Effector memory CD4-positive, alpha-beta T cell (primary cell): ENCODE measurements around the gene TMEM205.
"Not testable (repeated sequence)": the region's sequence is repeated elsewhere in the genome, so short reads cannot be mapped to it uniquely, and the experiment has no call there.

Source experiments
- DNase-seq, 3 donors: peaks; one replicate each; pipeline ENCODE4 v3.0.0-alpha.2; 2020
- H3K27ac ChIP-seq: 2 replicates; pipeline ENCODE4 v1.7.0; 2013; ENCODE audit warnings: mild to moderate bottlenecking, low read length, moderate library complexity; ENCODE audit not compliant: insufficient read depth, poor library complexity, severe bottlenecking
- H3K27me3 ChIP-seq: replicated peaks from 2 replicates; pipeline ENCODE4 v1.7.0; 2013; ENCODE audit warnings: mild to moderate bottlenecking, low read length; ENCODE audit not compliant: insufficient read depth, control insufficient read depth, poor library complexity, severe bottlenecking
- H3K36me3 ChIP-seq: 2 replicates; pipeline ENCODE4 v1.7.0; 2013; ENCODE audit warnings: mild to moderate bottlenecking, low read length, moderate library complexity; ENCODE audit not compliant: control insufficient read depth, insufficient read depth
- H3K4me1 ChIP-seq: 2 replicates; pipeline ENCODE4 v1.7.0; 2013; ENCODE audit warnings: low read length, mild to moderate bottlenecking; ENCODE audit not compliant: control insufficient read depth, insufficient read depth, poor library complexity, severe bottlenecking
- H3K4me3 ChIP-seq: 2 replicates; pipeline ENCODE4 v1.7.0; 2013; ENCODE audit warnings: low read length, low read depth, mild to moderate bottlenecking; ENCODE audit not compliant: insufficient read depth, poor library complexity, severe bottlenecking
- H3K9me3 ChIP-seq: 2 replicates; pipeline ENCODE4 v1.7.0; 2013; ENCODE audit warnings: mild to moderate bottlenecking, low read length, moderate library complexity; ENCODE audit not compliant: control insufficient read depth

Gene TMEM205

GRCh38 chr19:11379857-11380350, 33.8 kb upstream of the TMEM205 start:
- H3K36me3 ChIP-seq = peaks cover 6% of the 10 kb centered on the region
- no peak for DNase-seq
- H3K9me3 ChIP-seq = no peaks in the 10 kb centered on the region
- H3K27ac ChIP-seq = peak overlapping the region; percentile 83
- peaks cover 37% of the 10 kb centered on the region for H3K4me1 ChIP-seq
- H3K27me3 ChIP-seq = peaks cover 13% of the 10 kb centered on the region
- peak overlapping the region; percentile 57 for H3K4me3 ChIP-seq

- H3K9me3 ChIP-seq, H3K4me3 ChIP-seq, H3K27ac ChIP-seq, DNase-seq, H3K36me3 ChIP-seq: not testable (repeated sequence)
- Histone ChIP-seq H3K4me1 (peaks cover 38% of the 10 kb centered on the region), H3K27me3 (peaks cover 13% of the 10 kb centered on the region)
Observed at GRCh38 chr19:11379269-11379845, 33.3 kb upstream of the TMEM205 start.

GRCh38 chr19:11378319-11379189, 32.5 kb upstream of the TMEM205 start:
- H3K27ac ChIP-seq = no peak overlapping the region
- peaks cover 39% of the 10 kb centered on the region for H3K4me1 ChIP-seq
- no peak for DNase-seq
- no peaks in the 10 kb centered on the region for H3K9me3 ChIP-seq
- peaks cover 9% of the 10 kb centered on the region for H3K27me3 ChIP-seq
- peaks cover 6% of the 10 kb centered on the region for H3K36me3 ChIP-seq
- no peak overlapping the region for H3K4me3 ChIP-seq

GRCh38 chr19:11377756-11378155, 31.7 kb upstream of the TMEM205 start:
- peaks cover 1% of the 10 kb centered on the region for H3K27me3 ChIP-seq
- H3K4me1 ChIP-seq = peaks cover 32% of the 10 kb centered on the region
- peaks cover 6% of the 10 kb centered on the region for H3K36me3 ChIP-seq
- H3K27ac ChIP-seq = no peak overlapping the region
- no peak for DNase-seq
- H3K4me3 ChIP-seq = no peak overlapping the region
- H3K9me3 ChIP-seq = no peaks in the 10 kb centered on the region

GRCh38 chr19:11377237-11377636, 31.2 kb upstream of the TMEM205 start:
- Histone ChIP-seq H3K9me3 (no peaks in the 10 kb centered on the region), H3K4me1 (peaks cover 31% of the 10 kb centered on the region), H3K36me3 (peaks cover 6% of the 10 kb centered on the region), H3K27ac (no peak overlapping the region), H3K4me3 (no peak overlapping the region), H3K27me3 (no peaks in the 10 kb centered on the region)
- no peak for DNase-seq

GRCh38 chr19:11375143-11375948, 29.3 kb upstream of the TMEM205 start:
- H3K27me3 ChIP-seq = no peaks in the 10 kb centered on the region
- peaks cover 6% of the 10 kb centered on the region for H3K36me3 ChIP-seq
- DNase-seq = peak; percentile 46 to 65 (median 60)
- peaks cover 25% of the 10 kb centered on the region for H3K4me1 ChIP-seq
- peak overlapping the region; percentile 61 for H3K4me3 ChIP-seq
- peak overlapping the region; percentile 93 for H3K27ac ChIP-seq
- H3K9me3 ChIP-seq = no peaks in the 10 kb centered on the region

- H3K4me3 ChIP-seq = peak within 1 kb of the TSS; percentile 61
- peaks cover 6% of the 10 kb centered on the region for H3K36me3 ChIP-seq
- H3K27ac ChIP-seq = peak within 1 kb of the TSS; percentile 93
- H3K9me3 ChIP-seq = no peaks in the 10 kb centered on the region
- H3K4me1 ChIP-seq = peaks cover 20% of the 10 kb centered on the region
- DNase-seq = peak; percentile 94 to 96 (median 96)
- no peaks in the 10 kb centered on the region for H3K27me3 ChIP-seq
Observed at GRCh38 chr19:11374433-11375142, 28.5 kb upstream of the TMEM205 start, which contains the start of gene SWSAP1. TSS of gene SWSAP1 (plus strand) at chr19:11374666. CDS start at chr19:11374681, 15 bp downstream.

- peak overlapping the region; percentile 61 for H3K4me3 ChIP-seq
- DNase-seq = no peak
- H3K27ac ChIP-seq = peak overlapping the region; percentile 93
- peaks cover 20% of the 10 kb centered on the region for H3K4me1 ChIP-seq
- H3K9me3 ChIP-seq = no peaks in the 10 kb centered on the region
- H3K36me3 ChIP-seq = peaks cover 6% of the 10 kb centered on the region
- H3K27me3 ChIP-seq = no peaks in the 10 kb centered on the region
Observed at GRCh38 chr19:11373885-11374432, 27.9 kb upstream of the TMEM205 start.
